ENCODE data around the gene DDX5.
"Not testable (repeated sequence)": the region's sequence is repeated elsewhere in the genome, so short reads cannot be mapped to it uniquely, and the experiment has no call there.

DDX5 gene

DNA sequence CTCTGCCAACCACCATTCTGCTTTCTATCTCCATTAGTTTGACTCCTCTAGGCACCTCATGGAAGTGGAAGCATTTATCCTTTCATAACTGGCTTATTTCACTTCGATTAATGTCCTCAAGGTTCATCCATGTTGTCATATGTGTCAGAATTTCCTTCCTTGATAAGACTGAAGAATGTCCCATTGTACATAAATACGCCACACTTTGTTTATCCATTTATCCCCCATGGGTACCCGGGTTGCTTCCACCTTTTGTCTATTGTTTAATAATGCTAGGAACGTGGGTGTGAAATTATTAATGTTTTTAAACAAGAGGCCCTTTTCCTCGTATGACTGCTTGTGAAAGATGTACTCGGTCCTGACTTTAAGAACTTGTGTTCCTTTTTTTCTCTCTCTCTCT lies 44.3 kb downstream of the DDX5 start:
- Histone ChIP-seq H3K9me3 (ENCODE audit: control insufficient read depth, low read length) (no peaks in the 10 kb centered on the region), H3K4me3 (ENCODE audit: low read depth, low read length) (no peak overlapping the region), H3K4me1 (no peaks in the 10 kb centered on the region), H3K27ac (no peak overlapping the region), H3K79me2 (no peaks in the 10 kb centered on the region), H3K9ac (no peak overlapping the region), H2AFZ (no peak overlapping the region), H3K27me3 (ENCODE audit: control insufficient read depth, insufficient read depth, low read length) (no peaks in the 10 kb centered on the region), H3K36me3 (ENCODE audit: control insufficient read depth, insufficient read depth, low read length) (no peaks in the 10 kb centered on the region), H3K4me2 (ENCODE audit: low read length) (no peak overlapping the region)
- TF ChIP-seq, protein P1, sequence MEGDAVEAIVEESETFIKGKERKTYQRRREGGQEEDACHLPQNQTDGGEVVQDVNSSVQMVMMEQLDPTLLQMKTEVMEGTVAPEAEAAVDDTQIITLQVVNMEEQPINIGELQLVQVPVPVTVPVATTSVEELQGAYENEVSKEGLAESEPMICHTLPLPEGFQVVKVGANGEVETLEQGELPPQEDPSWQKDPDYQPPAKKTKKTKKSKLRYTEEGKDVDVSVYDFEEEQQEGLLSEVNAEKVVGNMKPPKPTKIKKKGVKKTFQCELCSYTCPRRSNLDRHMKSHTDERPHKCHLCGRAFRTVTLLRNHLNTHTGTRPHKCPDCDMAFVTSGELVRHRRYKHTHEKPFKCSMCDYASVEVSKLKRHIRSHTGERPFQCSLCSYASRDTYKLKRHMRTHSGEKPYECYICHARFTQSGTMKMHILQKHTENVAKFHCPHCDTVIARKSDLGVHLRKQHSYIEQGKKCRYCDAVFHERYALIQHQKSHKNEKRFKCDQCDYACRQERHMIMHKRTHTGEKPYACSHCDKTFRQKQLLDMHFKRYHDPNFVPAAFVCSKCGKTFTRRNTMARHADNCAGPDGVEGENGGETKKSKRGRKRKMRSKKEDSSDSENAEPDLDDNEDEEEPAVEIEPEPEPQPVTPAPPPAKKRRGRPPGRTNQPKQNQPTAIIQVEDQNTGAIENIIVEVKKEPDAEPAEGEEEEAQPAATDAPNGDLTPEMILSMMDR (IDR thresholded peaks at IDR 0.05), result no peak

DNA sequence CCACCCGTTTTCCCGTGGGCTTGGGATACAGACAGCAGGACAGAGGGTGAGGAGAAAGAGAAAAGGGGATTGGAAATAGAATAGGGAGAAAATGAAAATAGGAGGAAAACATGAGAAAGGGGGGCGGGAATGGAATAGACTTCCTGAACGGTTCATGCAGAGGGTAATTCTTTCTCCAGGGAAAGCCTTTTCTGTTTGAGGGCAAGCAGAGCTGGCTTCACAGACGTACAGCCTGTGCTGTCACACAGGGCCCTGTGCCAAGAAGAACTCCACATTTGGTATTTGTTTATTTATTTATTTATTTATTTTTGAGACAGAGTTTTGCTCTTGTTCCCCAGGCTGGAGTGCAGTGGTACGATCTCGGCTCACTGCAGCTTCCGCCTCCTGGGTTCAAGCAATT lies 45.1 kb downstream of the DDX5 start:
- no peak overlapping the region for H3K9ac ChIP-seq
- no peaks in the 10 kb centered on the region for H3K9me3 ChIP-seq (ENCODE audit: control insufficient read depth, low read length)
- H2AFZ ChIP-seq, result peak overlapping the region; percentile 2
- H3K36me3 ChIP-seq (ENCODE audit: control insufficient read depth, insufficient read depth, low read length), result no peaks in the 10 kb centered on the region
- H3K4me2 ChIP-seq (ENCODE audit: low read length), result no peak overlapping the region
- H3K79me2 ChIP-seq, result no peaks in the 10 kb centered on the region
- no peak overlapping the region for H3K4me3 ChIP-seq (ENCODE audit: low read depth, low read length)
- H3K27ac ChIP-seq, result no peak overlapping the region
- TF ChIP-seq, protein P1 (IDR thresholded peaks at IDR 0.05), result no peak
- no peaks in the 10 kb centered on the region for H3K4me1 ChIP-seq
- no peaks in the 10 kb centered on the region for H3K27me3 ChIP-seq (ENCODE audit: control insufficient read depth, insufficient read depth, low read length)

DNA sequence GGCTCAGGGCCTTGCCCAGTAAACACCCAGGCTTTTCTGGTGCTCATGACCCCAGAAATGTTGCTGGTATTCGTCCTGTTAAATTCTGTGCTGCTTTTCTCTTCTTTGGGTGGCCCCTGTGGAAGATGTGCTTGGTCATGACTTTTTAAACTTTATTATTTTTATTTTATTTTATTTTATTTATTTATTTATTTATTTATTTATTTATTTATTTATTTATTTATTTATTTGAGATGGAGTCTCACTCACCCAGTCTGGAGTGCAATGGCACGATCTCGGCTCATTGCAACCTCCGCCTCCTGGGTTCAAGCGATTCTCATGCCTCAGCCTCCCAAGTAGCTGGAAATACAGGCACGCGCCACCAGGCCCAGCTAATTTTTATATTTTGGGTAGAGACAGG lies 46.3 kb downstream of the DDX5 start:
- H3K36me3 ChIP-seq (ENCODE audit: control insufficient read depth, insufficient read depth, low read length); H2AFZ ChIP-seq; H3K79me2 ChIP-seq; H3K4me1 ChIP-seq; H3K27ac ChIP-seq; H3K4me2 ChIP-seq (ENCODE audit: low read length); H3K9ac ChIP-seq; H3K27me3 ChIP-seq (ENCODE audit: control insufficient read depth, insufficient read depth, low read length); H3K4me3 ChIP-seq (ENCODE audit: low read depth, low read length); H3K9me3 ChIP-seq (ENCODE audit: control insufficient read depth, low read length): not testable (repeated sequence)

DNA sequence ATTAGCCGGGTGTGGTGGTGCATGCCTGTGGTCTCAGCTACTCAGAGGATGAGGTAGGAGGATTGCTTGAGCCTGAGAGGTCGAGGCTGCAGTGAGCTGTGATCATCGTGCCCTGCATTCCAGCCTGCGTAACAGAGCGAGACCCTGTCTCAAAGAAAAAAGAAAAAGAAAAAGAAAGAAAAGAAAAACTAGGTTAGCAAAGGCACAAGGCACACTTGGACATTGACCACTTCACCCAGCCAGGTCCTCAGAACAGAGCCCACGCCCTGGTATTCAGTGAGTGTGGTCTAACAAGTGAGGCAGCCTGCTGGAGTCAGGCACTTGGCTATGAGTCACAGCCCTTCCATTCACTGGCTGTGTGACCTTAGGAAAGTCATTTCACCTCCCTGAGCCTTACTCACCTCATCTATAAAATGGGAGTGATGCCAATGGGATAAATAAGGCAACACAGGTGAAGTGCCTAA lies 46.8 kb downstream of the DDX5 start:
- no peaks in the 10 kb centered on the region for H3K27me3 ChIP-seq (ENCODE audit: control insufficient read depth, insufficient read depth, low read length)

DNA sequence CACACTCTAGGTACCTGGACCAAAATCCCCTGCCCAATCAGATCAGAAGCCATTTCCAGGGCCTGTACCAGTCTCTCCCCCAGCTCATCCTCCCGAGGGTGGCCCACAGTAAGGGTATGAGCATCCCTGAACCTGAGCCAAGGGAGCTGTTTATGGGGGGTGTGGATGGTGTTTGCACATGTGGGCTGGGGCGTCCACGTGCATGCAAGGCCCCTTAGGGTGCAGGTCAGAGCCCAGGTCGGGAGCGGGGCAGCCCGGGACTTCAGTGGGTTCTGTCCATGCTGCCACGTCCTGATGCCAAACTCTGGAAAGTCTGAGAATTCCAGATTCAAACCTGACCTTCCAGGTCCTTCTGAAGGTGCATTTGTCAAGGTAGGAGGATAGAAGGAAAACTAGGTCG lies 47.3 kb downstream of the DDX5 start:
- TF ChIP-seq, protein P1 (IDR thresholded peaks at IDR 0.05), result no peak
- Histone ChIP-seq H3K4me2 (ENCODE audit: low read length) (no peak overlapping the region), H3K4me1 (no peaks in the 10 kb centered on the region), H3K27me3 (ENCODE audit: control insufficient read depth, insufficient read depth, low read length) (no peaks in the 10 kb centered on the region), H2AFZ (no peak overlapping the region), H3K4me3 (ENCODE audit: low read depth, low read length) (no peak overlapping the region), H3K36me3 (ENCODE audit: control insufficient read depth, insufficient read depth, low read length) (no peaks in the 10 kb centered on the region), H3K27ac (no peak overlapping the region), H3K79me2 (no peaks in the 10 kb centered on the region), H3K9ac (no peak overlapping the region), H3K9me3 (ENCODE audit: control insufficient read depth, low read length) (no peaks in the 10 kb centered on the region)

More for the DNA sequence above, 46.8 kb downstream of the DDX5 start:
- no peak overlapping the region for H3K27ac ChIP-seq
- H3K9me3 ChIP-seq (ENCODE audit: control insufficient read depth, low read length), result no peaks in the 10 kb centered on the region
- no peak overlapping the region for H2AFZ ChIP-seq
- TF ChIP-seq, protein P1 (IDR thresholded peaks at IDR 0.05), result no peak
- H3K79me2 ChIP-seq, result no peaks in the 10 kb centered on the region
- no peaks in the 10 kb centered on the region for H3K4me1 ChIP-seq
- no peak overlapping the region for H3K4me3 ChIP-seq (ENCODE audit: low read depth, low read length)
- no peak overlapping the region for H3K9ac ChIP-seq
- H3K4me2 ChIP-seq (ENCODE audit: low read length), result no peak overlapping the region
- H3K36me3 ChIP-seq (ENCODE audit: control insufficient read depth, insufficient read depth, low read length), result no peaks in the 10 kb centered on the region
